ENCODE data around the gene CALD1.
A peak's percentile ranks its signal among the peaks of the same experiment; 100 is the strongest.

CALD1 gene

GRCh38 chr7:134935701-134936100, 156.3 kb downstream of the CALD1 start:
- no peak overlapping the region for H3K4me3 ChIP-seq (replicated peaks; ENCODE audit: low read depth, low read length)
- no peak for TF ChIP-seq CTCF (IDR thresholded peaks at IDR 0.05; ENCODE audit: low read depth, low read length, missing control alignments)
- DNase-seq (ENCODE audit: extremely low read depth, low read depth): no peak

- DNase-seq (ENCODE audit: extremely low read depth, low read depth): no peak
- no peak overlapping the region for H3K4me3 ChIP-seq (replicated peaks; ENCODE audit: low read depth, low read length)
- TF ChIP-seq CTCF (IDR thresholded peaks at IDR 0.05; ENCODE audit: low read depth, low read length, missing control alignments): no peak
Measured at GRCh38 chr7:134936893-134937510, 157.6 kb downstream of the CALD1 start.

- no peak overlapping the region for H3K4me3 ChIP-seq (replicated peaks; ENCODE audit: low read depth, low read length)
- no peak for TF ChIP-seq CTCF (IDR thresholded peaks at IDR 0.05; ENCODE audit: low read depth, low read length, missing control alignments)
- no peak for DNase-seq (ENCODE audit: extremely low read depth, low read depth)
Measured at GRCh38 chr7:134938141-134938540, 158.7 kb downstream of the CALD1 start.

- no peak overlapping the region for H3K4me3 ChIP-seq (replicated peaks; ENCODE audit: low read depth, low read length)
- no peak for TF ChIP-seq CTCF (IDR thresholded peaks at IDR 0.05; ENCODE audit: low read depth, low read length, missing control alignments)
- DNase-seq (ENCODE audit: extremely low read depth, low read depth): no peak
Measured at GRCh38 chr7:134939136-134939535, 159.7 kb downstream of the CALD1 start.

GRCh38 chr7:134940729-134941128, 161.3 kb downstream of the CALD1 start:
- no peak overlapping the region for H3K4me3 ChIP-seq (replicated peaks; ENCODE audit: low read depth, low read length)
- TF ChIP-seq CTCF (IDR thresholded peaks at IDR 0.05; ENCODE audit: low read depth, low read length, missing control alignments): no peak
- no peak for DNase-seq (ENCODE audit: extremely low read depth, low read depth)

GRCh38 chr7:134941185-134941900, 161.9 kb downstream of the CALD1 start:
- H3K4me3 ChIP-seq (replicated peaks; ENCODE audit: low read depth, low read length): no peak overlapping the region
- no peak for TF ChIP-seq CTCF (IDR thresholded peaks at IDR 0.05; ENCODE audit: low read depth, low read length, missing control alignments)
- peak; percentile 59 for DNase-seq (ENCODE audit: extremely low read depth, low read depth)

All from HFF-Myc (cell line).